Gastroesophageal sphincter (tissue), 3 donors: Measurements from ENCODE around the gene MIA3.

ENCODE experiments used
- EP300 ChIP-seq: sonication (generic); formaldehyde crosslinking; IDR thresholded peaks from one replicate; pipeline ENCODE4 v1.6.1; 2017; ENCODE audit warnings: antibody characterized with exemption, mild to moderate bottlenecking
- POLR2A ChIP-seq, 2 donors: fragments of 450-650 bp; IDR thresholded peaks; one replicate each; pipeline ENCODE4 v1.6.1; 2017; ENCODE audit warnings: antibody characterized with exemption in 2 of 2, mild to moderate bottlenecking in 2 of 2, moderate library complexity in 1 of 2
- POLR2AphosphoS5 ChIP-seq: sonication (generic); formaldehyde crosslinking; IDR thresholded peaks from one replicate; pipeline ENCODE4 v1.6.1; 2017; ENCODE audit warnings: antibody characterized with exemption
- TF ChIP-seq, protein P1 (sequence below), 4 experiments: fragments of 200-600 bp in 2 of 4; fragments of 450-650 bp in 2 of 4; sonication (generic) in 1 of 4; IDR thresholded peaks; one replicate each; pipeline ENCODE4 v1.5.1; 2017 to 2019; ENCODE audit warnings: antibody characterized with exemption in 4 of 4, mild to moderate bottlenecking in 2 of 4, moderate library complexity in 2 of 4

DNA sequence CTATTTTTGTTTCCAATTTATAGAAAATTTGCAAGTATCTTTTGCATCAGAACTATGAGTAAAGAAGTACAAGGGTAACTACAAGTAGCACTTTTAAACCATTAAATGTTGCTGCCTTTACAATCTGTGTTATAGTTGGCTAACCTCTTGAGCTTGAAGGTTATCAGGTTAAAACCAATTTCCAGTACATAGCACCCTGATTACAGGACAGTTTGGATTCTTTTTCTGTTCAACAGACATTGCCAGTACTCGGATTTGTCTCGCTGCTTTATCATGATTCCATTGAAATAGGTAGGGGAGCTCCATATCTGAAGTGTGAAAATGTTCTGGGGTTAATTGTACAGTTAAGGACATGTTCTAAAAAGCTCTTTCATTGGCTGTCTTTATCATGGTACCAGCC is 40.0 kb downstream of the MIA3 start:
- TF ChIP-seq, protein P1, sequence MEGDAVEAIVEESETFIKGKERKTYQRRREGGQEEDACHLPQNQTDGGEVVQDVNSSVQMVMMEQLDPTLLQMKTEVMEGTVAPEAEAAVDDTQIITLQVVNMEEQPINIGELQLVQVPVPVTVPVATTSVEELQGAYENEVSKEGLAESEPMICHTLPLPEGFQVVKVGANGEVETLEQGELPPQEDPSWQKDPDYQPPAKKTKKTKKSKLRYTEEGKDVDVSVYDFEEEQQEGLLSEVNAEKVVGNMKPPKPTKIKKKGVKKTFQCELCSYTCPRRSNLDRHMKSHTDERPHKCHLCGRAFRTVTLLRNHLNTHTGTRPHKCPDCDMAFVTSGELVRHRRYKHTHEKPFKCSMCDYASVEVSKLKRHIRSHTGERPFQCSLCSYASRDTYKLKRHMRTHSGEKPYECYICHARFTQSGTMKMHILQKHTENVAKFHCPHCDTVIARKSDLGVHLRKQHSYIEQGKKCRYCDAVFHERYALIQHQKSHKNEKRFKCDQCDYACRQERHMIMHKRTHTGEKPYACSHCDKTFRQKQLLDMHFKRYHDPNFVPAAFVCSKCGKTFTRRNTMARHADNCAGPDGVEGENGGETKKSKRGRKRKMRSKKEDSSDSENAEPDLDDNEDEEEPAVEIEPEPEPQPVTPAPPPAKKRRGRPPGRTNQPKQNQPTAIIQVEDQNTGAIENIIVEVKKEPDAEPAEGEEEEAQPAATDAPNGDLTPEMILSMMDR (IDR thresholded peaks at IDR 0.05) = no peak
- TF ChIP-seq POLR2A (IDR thresholded peaks at IDR 0.05) = no peak
- no peak for TF ChIP-seq EP300
- TF ChIP-seq POLR2AphosphoS5 = no peak
